Brain microvascular endothelial cell (primary cell): Measurements from ENCODE around the gene ANO10.

Experiments used
- DNase-seq: peaks from one replicate; pipeline ENCODE4 v3.0.0-alpha.2; 2020
- H3K27ac ChIP-seq: fragments of 250-450 bp; sonication (Bioruptor Pico); 2 replicates; pipeline ENCODE4 v1.5.1; 2020; ENCODE audit warnings: mild to moderate bottlenecking, moderate library complexity
- H3K27me3 ChIP-seq: fragments of 250-450 bp; sonication (Bioruptor Pico); replicated peaks from 2 replicates; pipeline ENCODE4 v1.5.1; 2020; ENCODE audit warnings: mild to moderate bottlenecking
- H3K36me3 ChIP-seq: fragments of 250-450 bp; sonication (Bioruptor Pico); replicated peaks from 2 replicates; pipeline ENCODE4 v1.5.1; 2020; ENCODE audit warnings: mild to moderate bottlenecking
- H3K4me3 ChIP-seq: 2 replicates; pipeline ENCODE4 v1.5.1; 2011; ENCODE audit warnings: low read depth, mild to moderate bottlenecking, control low read depth, low read length, moderate library complexity
- in situ Hi-C: cut with HindIII; loops from 2 replicates; pipeline ENCODE4 v1.10.0; 2017; ENCODE audit warnings: low sequenced_read_pairs, low pct_ligation_motif_present
- TF ChIP-seq, protein P1 (sequence below): IDR thresholded peaks from 2 replicates; pipeline ENCODE4 v1.5.1; 2011; ENCODE audit warnings: low read depth, mild to moderate bottlenecking, moderate library complexity, low read length, control low read depth, inconsistent platforms; ENCODE audit errors: missing control alignments

ANO10 gene

GRCh38 chr3:43649365-43649968 is 27.7 kb upstream of the ANO10 start:
- DNase-seq, result no peak
- TF ChIP-seq, protein P1, sequence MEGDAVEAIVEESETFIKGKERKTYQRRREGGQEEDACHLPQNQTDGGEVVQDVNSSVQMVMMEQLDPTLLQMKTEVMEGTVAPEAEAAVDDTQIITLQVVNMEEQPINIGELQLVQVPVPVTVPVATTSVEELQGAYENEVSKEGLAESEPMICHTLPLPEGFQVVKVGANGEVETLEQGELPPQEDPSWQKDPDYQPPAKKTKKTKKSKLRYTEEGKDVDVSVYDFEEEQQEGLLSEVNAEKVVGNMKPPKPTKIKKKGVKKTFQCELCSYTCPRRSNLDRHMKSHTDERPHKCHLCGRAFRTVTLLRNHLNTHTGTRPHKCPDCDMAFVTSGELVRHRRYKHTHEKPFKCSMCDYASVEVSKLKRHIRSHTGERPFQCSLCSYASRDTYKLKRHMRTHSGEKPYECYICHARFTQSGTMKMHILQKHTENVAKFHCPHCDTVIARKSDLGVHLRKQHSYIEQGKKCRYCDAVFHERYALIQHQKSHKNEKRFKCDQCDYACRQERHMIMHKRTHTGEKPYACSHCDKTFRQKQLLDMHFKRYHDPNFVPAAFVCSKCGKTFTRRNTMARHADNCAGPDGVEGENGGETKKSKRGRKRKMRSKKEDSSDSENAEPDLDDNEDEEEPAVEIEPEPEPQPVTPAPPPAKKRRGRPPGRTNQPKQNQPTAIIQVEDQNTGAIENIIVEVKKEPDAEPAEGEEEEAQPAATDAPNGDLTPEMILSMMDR, result no peak
- H3K27me3 ChIP-seq, result no peaks in the 10 kb centered on the region
- no peak overlapping the region for H3K27ac ChIP-seq
- no peak overlapping the region for H3K4me3 ChIP-seq
- no peaks in the 10 kb centered on the region for H3K36me3 ChIP-seq
- in situ Hi-C loops, result no loop called here

GRCh38 chr3:43648957-43649356 is 27.1 kb upstream of the ANO10 start:
- Histone ChIP-seq H3K27me3 (no peaks in the 10 kb centered on the region), H3K36me3 (no peaks in the 10 kb centered on the region), H3K27ac (no peak overlapping the region), H3K4me3 (no peak overlapping the region)
- TF ChIP-seq, protein P1, result no peak
- in situ Hi-C loops, result no loop called here
- DNase-seq, result no peak

DNA sequence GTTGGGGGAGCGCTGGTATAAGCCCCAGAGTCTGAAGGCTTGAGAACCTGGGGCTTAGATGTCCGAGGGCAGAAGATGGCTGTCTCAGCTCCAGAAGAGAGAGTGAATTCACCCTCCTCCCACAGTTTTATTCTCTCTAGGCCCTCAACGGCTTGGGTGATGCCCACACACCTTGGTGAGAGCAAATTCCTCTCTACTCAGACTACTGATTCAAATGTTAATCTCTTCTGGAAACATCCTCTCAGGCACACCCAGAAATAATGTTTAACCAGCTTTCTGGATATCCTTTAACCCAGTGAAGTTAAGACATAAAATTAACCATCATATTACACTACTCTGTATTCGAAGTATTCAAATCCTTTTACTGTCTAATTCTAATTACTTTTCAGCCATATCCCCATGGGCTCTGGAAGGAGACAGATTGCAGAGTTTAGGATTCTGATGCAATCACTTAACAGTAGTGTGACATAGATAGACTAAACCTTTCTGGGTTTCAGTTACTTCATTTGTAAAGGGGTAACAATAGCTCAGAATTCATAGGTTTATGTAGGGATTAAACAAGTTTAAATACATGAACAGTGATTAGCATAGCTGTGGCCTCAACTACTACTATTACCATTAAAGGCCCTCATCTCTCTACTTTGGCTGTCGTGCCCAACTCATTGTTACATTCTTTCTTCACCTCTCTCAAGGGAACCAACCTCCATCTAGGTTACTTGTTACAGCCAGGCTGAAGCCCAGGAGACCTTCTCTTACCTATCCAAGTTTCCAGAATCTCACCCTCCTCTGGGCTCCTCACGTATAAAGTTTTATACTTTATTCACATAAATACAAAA is 25.7 kb upstream of the ANO10 start:
- DNase-seq, result no peak
- Histone ChIP-seq H3K27me3 (no peaks in the 10 kb centered on the region), H3K4me3 (no peak overlapping the region), H3K36me3 (no peaks in the 10 kb centered on the region), H3K27ac (no peak overlapping the region)
- TF ChIP-seq, protein P1, result no peak
- in situ Hi-C loops, result no loop called here

- TF ChIP-seq, protein P1, result no peak
- Histone ChIP-seq H3K27ac (no peak overlapping the region), H3K4me3 (no peak overlapping the region), H3K36me3 (no peaks in the 10 kb centered on the region), H3K27me3 (no peaks in the 10 kb centered on the region)
- DNase-seq, result no peak
- in situ Hi-C loops, result no loop called here
These were observed 22.6 kb upstream of the ANO10 start for GRCh38 chr3:43644443-43644842.

DNA sequence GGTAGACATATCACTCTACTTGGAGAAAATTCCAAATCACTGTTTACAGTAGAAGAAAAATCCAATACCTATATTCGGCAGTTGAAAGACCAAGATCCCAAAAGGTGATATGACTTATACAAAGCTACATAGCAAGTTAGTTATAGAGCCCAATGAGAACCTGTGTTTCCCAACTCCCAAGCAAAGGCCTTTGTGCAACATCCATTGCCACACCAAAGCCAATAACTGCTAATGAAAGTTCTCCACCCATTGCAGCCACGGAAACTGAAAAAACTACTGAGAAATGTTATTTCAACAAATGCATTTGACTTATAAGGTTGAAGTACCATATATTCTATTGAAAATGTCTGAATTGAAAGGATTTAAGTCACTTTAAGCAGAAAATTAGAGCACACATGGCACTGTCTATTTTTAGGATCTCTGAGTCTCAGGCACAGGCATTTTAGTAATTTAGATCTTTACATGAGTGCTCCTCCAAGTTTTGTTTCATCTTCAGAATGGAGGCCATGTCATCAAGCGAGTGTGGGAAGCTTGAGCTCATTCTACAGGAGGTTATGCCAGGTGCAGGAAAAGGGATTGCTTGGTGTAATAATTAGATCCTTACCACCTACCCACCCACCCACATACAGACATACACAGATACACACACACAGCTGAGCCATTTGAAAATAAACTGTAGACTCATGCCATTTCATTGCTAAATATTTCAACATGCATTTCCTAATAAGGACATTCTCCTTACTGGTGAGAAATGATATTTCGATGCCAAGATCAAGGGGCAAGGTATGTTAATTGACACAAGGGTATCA is 19.7 kb upstream of the ANO10 start:
- Histone ChIP-seq H3K27ac (no peak overlapping the region), H3K27me3 (no peaks in the 10 kb centered on the region), H3K4me3 (no peak overlapping the region), H3K36me3 (no peaks in the 10 kb centered on the region)
- TF ChIP-seq, protein P1, result no peak
- DNase-seq, result no peak
- in situ Hi-C loops, result no loop called here
